Right lobe of liver (tissue), 4 donors: ENCODE measurements around the gene GABRA5.

Experiments
- CTCF ChIP-seq, 4 donors: fragments of 200-600 bp in 3 of 4; fragments of 450-650 bp in 1 of 4; IDR thresholded peaks; one replicate each; pipeline versions ENCODE4 v1.5.1 to v1.8.0; 2016 to 2022; ENCODE audit warnings: antibody characterized with exemption in 4 of 4, mild to moderate bottlenecking in 2 of 4
- POLR2A ChIP-seq: fragments of 450-650 bp; IDR thresholded peaks from one replicate; pipeline ENCODE4 v1.6.1; 2017; ENCODE audit warnings: antibody characterized with exemption, mild to moderate bottlenecking
- donor health status: DM: no; HTN: no; CAD: no.
- donor health status: DM: no; HTN: no; CAD: no.
- donor health status: DM: no; HTN: yes; CAD: no.

GRCh38 chr15:26873846-26874245, 7.0 kb downstream of the GABRA5 start:
- TF ChIP-seq CTCF (IDR thresholded peaks at IDR 0.05): no peak
- TF ChIP-seq POLR2A: no peak
